ENCODE results near the gene CRYZ.
"Not testable (repeated sequence)": the region's sequence is repeated elsewhere in the genome, so short reads cannot be mapped to it uniquely, and the experiment has no call there.

- TF ChIP-seq POLR2A, CTCF (IDR thresholded peaks at IDR 0.05): not testable (repeated sequence)
These were observed 7.6 kb upstream of the CRYZ start for GRCh38 chr1:74740307-74740980.
